ENCODE results near the gene CNTN5.

CNTN5 gene

GRCh38 chr11:99171330-99171729 is 150.6 kb downstream of the CNTN5 start:
- no peak for DNase-seq

GRCh38 chr11:99176430-99176829 is 155.7 kb downstream of the CNTN5 start:
- no peak for DNase-seq

GRCh38 chr11:99177446-99177845 is 156.7 kb downstream of the CNTN5 start:
- no peak for DNase-seq

GRCh38 chr11:99184146-99184545 is 163.4 kb downstream of the CNTN5 start:
- DNase-seq, result no peak

GRCh38 chr11:99188221-99188620 is 167.5 kb downstream of the CNTN5 start:
- no peak for DNase-seq

GRCh38 chr11:99192716-99193115 is 172.0 kb downstream of the CNTN5 start:
- no peak for DNase-seq

GRCh38 chr11:99197477-99197876 is 176.7 kb downstream of the CNTN5 start:
- no peak for DNase-seq

- no peak for DNase-seq
Observed at GRCh38 chr11:99198215-99198614, 177.5 kb downstream of the CNTN5 start.

GRCh38 chr11:99199341-99199740 is 178.6 kb downstream of the CNTN5 start:
- no peak for DNase-seq

GRCh38 chr11:99200720-99201119 is 180.0 kb downstream of the CNTN5 start:
- DNase-seq, result no peak

- no peak for DNase-seq
Observed at GRCh38 chr11:99208813-99209212, 188.1 kb downstream of the CNTN5 start.

GRCh38 chr11:99229544-99229943 is 208.8 kb downstream of the CNTN5 start:
- DNase-seq, result no peak

- DNase-seq, result no peak
Observed at GRCh38 chr11:99234534-99234933, 213.8 kb downstream of the CNTN5 start.

GRCh38 chr11:99238401-99238800 is 217.7 kb downstream of the CNTN5 start:
- DNase-seq, result no peak

- no peak for DNase-seq
Observed at GRCh38 chr11:99240192-99241030, 219.7 kb downstream of the CNTN5 start.

- no peak for DNase-seq
Observed at GRCh38 chr11:99241066-99241465, 220.3 kb downstream of the CNTN5 start.

GRCh38 chr11:99244613-99245012 is 223.9 kb downstream of the CNTN5 start:
- DNase-seq, result no peak

GRCh38 chr11:99246199-99246598 is 225.4 kb downstream of the CNTN5 start:
- no peak for DNase-seq

GRCh38 chr11:99256614-99257013 is 235.9 kb downstream of the CNTN5 start:
- no peak for DNase-seq

GRCh38 chr11:99257131-99257530 is 236.4 kb downstream of the CNTN5 start:
- DNase-seq, result no peak

GRCh38 chr11:99260696-99261095 is 239.9 kb downstream of the CNTN5 start:
- DNase-seq, result no peak

GRCh38 chr11:99268886-99269285 is 248.1 kb downstream of the CNTN5 start:
- no peak for DNase-seq

- DNase-seq, result no peak
Observed at GRCh38 chr11:99271527-99271926, 250.8 kb downstream of the CNTN5 start.

- DNase-seq, result no peak
Observed at GRCh38 chr11:99275521-99275920, 254.8 kb downstream of the CNTN5 start.

GRCh38 chr11:99277281-99277680 is 256.5 kb downstream of the CNTN5 start:
- no peak for DNase-seq
